Liver (tissue), 9 donors: Measurements from ENCODE around the gene CNOT4. TPM values are rescaled to one million over a fixed set of nuclear protein-coding genes. Genes with fewer than 3 reads are reported as not detected.

ENCODE experiments used
- DNase-seq: peaks from one replicate; pipeline ENCODE4 v3.0.0-alpha.2; 2017; ENCODE audit warnings: low spot score
- H3K27ac ChIP-seq, 2 donors: one replicate each; pipeline ENCODE4 v1.7.0; 2013; ENCODE audit warnings: inconsistent platforms in 2 of 2, low read length in 2 of 2, control low read depth in 1 of 2, low read depth in 1 of 2, mild to moderate bottlenecking in 1 of 2
- H3K27me3 ChIP-seq, 4 donors: one replicate each; pipeline versions ENCODE4 v1.6.1 to v1.7.0; 2013; ENCODE audit warnings: low read length in 3 of 4, inconsistent platforms in 1 of 4, mild to moderate bottlenecking in 1 of 4, moderate library complexity in 1 of 4; ENCODE audit not compliant: control insufficient read depth in 4 of 4, insufficient read depth in 4 of 4
- H3K36me3 ChIP-seq, 4 donors: one replicate each; pipeline versions ENCODE4 v1.6.1 to v1.7.0; 2013; ENCODE audit warnings: low read length in 3 of 4, mild to moderate bottlenecking in 3 of 4, low read depth in 1 of 4, moderate library complexity in 1 of 4; ENCODE audit not compliant: control insufficient read depth in 4 of 4, insufficient read depth in 3 of 4
- H3K4me1 ChIP-seq, 4 donors: one replicate each; pipeline versions ENCODE4 v1.6.1 to v1.7.0; 2013; ENCODE audit warnings: low read length in 3 of 4, mild to moderate bottlenecking in 3 of 4, moderate library complexity in 1 of 4; ENCODE audit not compliant: control insufficient read depth in 4 of 4, insufficient read depth in 4 of 4
- H3K4me3 ChIP-seq, 3 donors: one replicate each; pipeline versions ENCODE4 v1.6.1 to v1.7.0; 2013; ENCODE audit warnings: low read length in 3 of 3, control low read depth in 1 of 3, low read depth in 1 of 3, mild to moderate bottlenecking in 1 of 3
- H3K9ac ChIP-seq, 2 donors: one replicate each; pipeline ENCODE4 v1.7.0; 2013; ENCODE audit warnings: low read length in 2 of 2, mild to moderate bottlenecking in 2 of 2, moderate library complexity in 2 of 2, control low read depth in 1 of 2, low read depth in 1 of 2
- H3K9me3 ChIP-seq, 4 donors: one replicate each; pipeline versions ENCODE4 v1.6.1 to v1.7.0; 2013; ENCODE audit warnings: low read length in 3 of 4; ENCODE audit not compliant: control insufficient read depth in 4 of 4
- EGR1 ChIP-seq, 2 donors: IDR thresholded peaks; 2 replicates each; pipeline ENCODE4 v1.6.1; 2016 to 2018; ENCODE audit warnings: antibody characterized with exemption in 2 of 2, low read depth in 2 of 2
- FOXA1 ChIP-seq: IDR thresholded peaks from 2 replicates; pipeline ENCODE4 v1.6.1; 2016; ENCODE audit warnings: antibody characterized with exemption
- GABPA ChIP-seq, 2 donors: IDR thresholded peaks in 1 of 2; conservative IDR thresholded peaks in 1 of 2; 2 replicates each; pipeline ENCODE4 v1.6.1; 2016; ENCODE audit warnings: antibody characterized with exemption in 2 of 2, mild to moderate bottlenecking in 1 of 2, moderate library complexity in 1 of 2
- HNF4A ChIP-seq, 2 donors: conservative IDR thresholded peaks; 2 replicates each; pipeline ENCODE4 v1.6.1; 2016; ENCODE audit warnings: antibody characterized with exemption in 2 of 2, mild to moderate bottlenecking in 2 of 2
- HNF4G ChIP-seq: IDR thresholded peaks from 2 replicates; pipeline ENCODE4 v1.6.1; 2016; ENCODE audit warnings: antibody characterized with exemption
- JUND ChIP-seq, 2 donors: IDR thresholded peaks; 2 replicates each; pipeline ENCODE4 v1.6.1; 2016; ENCODE audit warnings: antibody characterized with exemption in 2 of 2
- NR2F2 ChIP-seq: IDR thresholded peaks from 2 replicates; pipeline ENCODE4 v1.6.1; 2016; ENCODE audit warnings: antibody characterized with exemption
- RAD21 ChIP-seq, 2 donors: IDR thresholded peaks; 2 replicates each; pipeline ENCODE4 v1.6.1; 2016; ENCODE audit warnings: antibody characterized with exemption in 2 of 2, mild to moderate bottlenecking in 2 of 2
- RXRA ChIP-seq, 2 donors: IDR thresholded peaks; 2 replicates each; pipeline ENCODE4 v1.6.1; 2017 to 2018; ENCODE audit warnings: antibody characterized with exemption in 2 of 2, mild to moderate bottlenecking in 1 of 2
- SP1 ChIP-seq: IDR thresholded peaks from 2 replicates; pipeline ENCODE4 v1.6.1; 2018; ENCODE audit warnings: antibody characterized with exemption, mild to moderate bottlenecking
- TAF1 ChIP-seq: conservative IDR thresholded peaks from 2 replicates; pipeline ENCODE4 v1.6.1; 2016; ENCODE audit warnings: antibody characterized with exemption, mild to moderate bottlenecking
- YY1 ChIP-seq: IDR thresholded peaks from 2 replicates; pipeline ENCODE4 v1.6.1; 2016; ENCODE audit warnings: antibody characterized with exemption, mild to moderate bottlenecking
- WGBS: extraction: QIAGEN DNeasy Blood & Tissue Kit; methylation state at CpG from one replicate; pipeline ENCODE4 v1.1.7; 2013; 5-methylcytosine and 5-hydroxymethylcytosine counted together
- polyA plus RNA-seq, 2 donors: library from polyadenylated mRNA; stranded (reverse) in 1 of 2; unstranded in 1 of 2; fragments of 200-250 nt in 1 of 2; fragments of >200 nt in 1 of 2; fragmentation: Nextera tagmentation in 1 of 2; extraction: Ambion mirVana in 1 of 2; gene quantifications; one replicate each; pipeline versions ENCODE4 v1.2.1 to v1.2.3, GENCODE V29; 2013 to 2015
- total RNA-seq, 2 donors: library from RNA; depleted of rRNA; stranded (reverse); fragments of >200 nt; gene quantifications; one replicate each; pipeline ENCODE4 v1.2.3, GENCODE V29; 2014
- TF ChIP-seq, protein P1 (sequence below): IDR thresholded peaks from 2 replicates; pipeline ENCODE4 v1.6.1; 2016; ENCODE audit warnings: antibody characterized with exemption, mild to moderate bottlenecking
- TF ChIP-seq, protein P2 (sequence below): fragments of 150-350 bp; IDR thresholded peaks from 2 replicates; pipeline ENCODE4 v1.5.1; 2017; ENCODE audit warnings: improper control_type of control experiment, low read depth, low read length; ENCODE audit not compliant: missing input control
- TF ChIP-seq, protein P3 (sequence below): IDR thresholded peaks from 2 replicates; pipeline ENCODE4 v1.6.1; 2016; ENCODE audit warnings: antibody characterized with exemption
- TF ChIP-seq, protein P4 (sequence below): IDR thresholded peaks from 2 replicates; pipeline ENCODE4 v1.6.1; 2016; ENCODE audit warnings: antibody characterized with exemption
- TF ChIP-seq, protein P5 (sequence below): IDR thresholded peaks from 2 replicates; pipeline ENCODE4 v1.6.1; 2016; ENCODE audit warnings: antibody characterized with exemption
- donor health status: healthy.
- donor health status: healthy.
- donor health status: healthy.
- donor health status: healthy.
- donor health status: healthy.

The CNOT4 gene
- total and polyA plus RNA-seq, 4 donors, result 3.7 to 11.1 (median 8.6) TPM

DNA sequence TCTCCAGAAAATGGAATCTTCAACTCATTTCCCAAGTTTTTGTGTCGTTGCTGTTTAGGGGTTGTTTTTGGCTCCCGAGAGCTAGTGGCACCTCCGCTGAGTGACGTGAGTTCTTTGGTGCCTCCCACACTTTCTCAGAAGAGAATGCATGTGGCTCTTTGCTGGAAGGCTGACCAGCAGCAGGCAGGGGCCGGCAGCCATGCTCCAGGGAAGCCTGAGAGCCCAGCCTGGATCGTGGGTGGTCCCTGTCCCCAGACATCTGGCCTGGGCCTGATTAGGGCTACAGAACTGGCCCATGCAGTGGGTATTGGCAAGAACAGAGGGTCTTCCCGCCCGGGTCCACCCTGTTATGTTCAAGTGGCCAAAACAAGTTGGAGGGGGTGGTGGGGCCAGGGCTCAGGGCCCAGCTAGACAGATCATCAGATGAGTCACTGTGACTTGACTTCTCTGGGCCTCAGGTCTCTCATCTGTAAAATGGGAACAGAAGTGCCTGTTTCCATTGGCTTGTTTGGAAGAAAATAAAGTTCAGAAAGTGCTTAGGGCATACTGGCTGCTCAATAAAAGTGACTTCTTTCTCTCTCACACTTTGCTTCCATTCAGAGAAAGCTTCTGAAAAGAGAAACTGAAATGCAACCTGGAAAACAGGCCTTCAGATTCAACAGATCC lies 193.1 kb downstream of the CNOT4 start:
- TF ChIP-seq, protein P1, sequence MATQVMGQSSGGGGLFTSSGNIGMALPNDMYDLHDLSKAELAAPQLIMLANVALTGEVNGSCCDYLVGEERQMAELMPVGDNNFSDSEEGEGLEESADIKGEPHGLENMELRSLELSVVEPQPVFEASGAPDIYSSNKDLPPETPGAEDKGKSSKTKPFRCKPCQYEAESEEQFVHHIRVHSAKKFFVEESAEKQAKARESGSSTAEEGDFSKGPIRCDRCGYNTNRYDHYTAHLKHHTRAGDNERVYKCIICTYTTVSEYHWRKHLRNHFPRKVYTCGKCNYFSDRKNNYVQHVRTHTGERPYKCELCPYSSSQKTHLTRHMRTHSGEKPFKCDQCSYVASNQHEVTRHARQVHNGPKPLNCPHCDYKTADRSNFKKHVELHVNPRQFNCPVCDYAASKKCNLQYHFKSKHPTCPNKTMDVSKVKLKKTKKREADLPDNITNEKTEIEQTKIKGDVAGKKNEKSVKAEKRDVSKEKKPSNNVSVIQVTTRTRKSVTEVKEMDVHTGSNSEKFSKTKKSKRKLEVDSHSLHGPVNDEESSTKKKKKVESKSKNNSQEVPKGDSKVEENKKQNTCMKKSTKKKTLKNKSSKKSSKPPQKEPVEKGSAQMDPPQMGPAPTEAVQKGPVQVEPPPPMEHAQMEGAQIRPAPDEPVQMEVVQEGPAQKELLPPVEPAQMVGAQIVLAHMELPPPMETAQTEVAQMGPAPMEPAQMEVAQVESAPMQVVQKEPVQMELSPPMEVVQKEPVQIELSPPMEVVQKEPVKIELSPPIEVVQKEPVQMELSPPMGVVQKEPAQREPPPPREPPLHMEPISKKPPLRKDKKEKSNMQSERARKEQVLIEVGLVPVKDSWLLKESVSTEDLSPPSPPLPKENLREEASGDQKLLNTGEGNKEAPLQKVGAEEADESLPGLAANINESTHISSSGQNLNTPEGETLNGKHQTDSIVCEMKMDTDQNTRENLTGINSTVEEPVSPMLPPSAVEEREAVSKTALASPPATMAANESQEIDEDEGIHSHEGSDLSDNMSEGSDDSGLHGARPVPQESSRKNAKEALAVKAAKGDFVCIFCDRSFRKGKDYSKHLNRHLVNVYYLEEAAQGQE, result no peak
- TF ChIP-seq GABPA (IDR thresholded peaks at IDR 0.05 in 1 of 2, conservative IDR thresholded peaks at IDR 0.05 in 1 of 2) (no peak), RXRA (IDR thresholded peaks at IDR 0.05) (no peak), NR2F2 (no peak), HNF4A (conservative IDR thresholded peaks at IDR 0.05) (no peak), JUND (IDR thresholded peaks at IDR 0.05) (no peak), HNF4G (no peak), YY1 (no peak), EGR1 (IDR thresholded peaks at IDR 0.05; ENCODE audit: low read depth in 2 of 2) (no peak), FOXA1 (no peak)
- TF ChIP-seq, protein P2, sequence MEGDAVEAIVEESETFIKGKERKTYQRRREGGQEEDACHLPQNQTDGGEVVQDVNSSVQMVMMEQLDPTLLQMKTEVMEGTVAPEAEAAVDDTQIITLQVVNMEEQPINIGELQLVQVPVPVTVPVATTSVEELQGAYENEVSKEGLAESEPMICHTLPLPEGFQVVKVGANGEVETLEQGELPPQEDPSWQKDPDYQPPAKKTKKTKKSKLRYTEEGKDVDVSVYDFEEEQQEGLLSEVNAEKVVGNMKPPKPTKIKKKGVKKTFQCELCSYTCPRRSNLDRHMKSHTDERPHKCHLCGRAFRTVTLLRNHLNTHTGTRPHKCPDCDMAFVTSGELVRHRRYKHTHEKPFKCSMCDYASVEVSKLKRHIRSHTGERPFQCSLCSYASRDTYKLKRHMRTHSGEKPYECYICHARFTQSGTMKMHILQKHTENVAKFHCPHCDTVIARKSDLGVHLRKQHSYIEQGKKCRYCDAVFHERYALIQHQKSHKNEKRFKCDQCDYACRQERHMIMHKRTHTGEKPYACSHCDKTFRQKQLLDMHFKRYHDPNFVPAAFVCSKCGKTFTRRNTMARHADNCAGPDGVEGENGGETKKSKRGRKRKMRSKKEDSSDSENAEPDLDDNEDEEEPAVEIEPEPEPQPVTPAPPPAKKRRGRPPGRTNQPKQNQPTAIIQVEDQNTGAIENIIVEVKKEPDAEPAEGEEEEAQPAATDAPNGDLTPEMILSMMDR, result no peak
- 84% methylated on average over 8 of the region's 8 CpGs for WGBS
- no peak for DNase-seq
- H3K27ac ChIP-seq, result no peak overlapping the region
- H3K36me3 ChIP-seq, result no peaks in the 10 kb centered on the region
- no peaks in the 10 kb centered on the region for H3K27me3 ChIP-seq
- no peaks in the 10 kb centered on the region for H3K9me3 ChIP-seq
- H3K9ac ChIP-seq, result no peak overlapping the region
- H3K4me1 ChIP-seq, result no peaks in the 10 kb centered on the region
- no peak overlapping the region for H3K4me3 ChIP-seq

DNA sequence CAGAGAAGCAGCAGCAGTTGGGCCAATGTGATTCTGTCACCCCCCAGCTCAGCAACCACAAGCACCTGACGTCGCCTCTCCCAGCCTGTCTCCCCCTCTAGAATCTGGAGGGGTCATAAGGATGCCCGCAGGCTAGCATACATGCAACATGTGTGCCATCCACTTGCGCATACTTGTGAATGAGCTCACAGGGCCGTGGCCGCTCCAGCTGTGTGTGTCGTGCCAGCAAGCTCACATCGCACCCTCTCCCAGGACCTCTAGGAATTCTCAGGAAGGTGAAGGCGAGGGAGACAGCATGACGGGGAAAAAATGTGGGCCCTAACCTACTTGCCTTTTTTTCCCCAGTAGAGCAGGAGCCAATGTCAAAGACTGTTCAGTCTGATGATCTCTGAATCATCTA lies 195.9 kb downstream of the CNOT4 start:
- Histone ChIP-seq H3K9ac (no peak overlapping the region), H3K9me3 (no peaks in the 10 kb centered on the region), H3K4me3 (no peak overlapping the region), H3K4me1 (no peaks in the 10 kb centered on the region), H3K27me3 (no peaks in the 10 kb centered on the region), H3K27ac (no peak overlapping the region), H3K36me3 (no peaks in the 10 kb centered on the region)
- no peak for DNase-seq
- 80% methylated on average over 10 of the region's 10 CpGs for WGBS
- TF ChIP-seq, protein P3, sequence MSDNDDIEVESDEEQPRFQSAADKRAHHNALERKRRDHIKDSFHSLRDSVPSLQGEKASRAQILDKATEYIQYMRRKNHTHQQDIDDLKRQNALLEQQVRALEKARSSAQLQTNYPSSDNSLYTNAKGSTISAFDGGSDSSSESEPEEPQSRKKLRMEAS, result no peak
- TF ChIP-seq, protein P4, sequence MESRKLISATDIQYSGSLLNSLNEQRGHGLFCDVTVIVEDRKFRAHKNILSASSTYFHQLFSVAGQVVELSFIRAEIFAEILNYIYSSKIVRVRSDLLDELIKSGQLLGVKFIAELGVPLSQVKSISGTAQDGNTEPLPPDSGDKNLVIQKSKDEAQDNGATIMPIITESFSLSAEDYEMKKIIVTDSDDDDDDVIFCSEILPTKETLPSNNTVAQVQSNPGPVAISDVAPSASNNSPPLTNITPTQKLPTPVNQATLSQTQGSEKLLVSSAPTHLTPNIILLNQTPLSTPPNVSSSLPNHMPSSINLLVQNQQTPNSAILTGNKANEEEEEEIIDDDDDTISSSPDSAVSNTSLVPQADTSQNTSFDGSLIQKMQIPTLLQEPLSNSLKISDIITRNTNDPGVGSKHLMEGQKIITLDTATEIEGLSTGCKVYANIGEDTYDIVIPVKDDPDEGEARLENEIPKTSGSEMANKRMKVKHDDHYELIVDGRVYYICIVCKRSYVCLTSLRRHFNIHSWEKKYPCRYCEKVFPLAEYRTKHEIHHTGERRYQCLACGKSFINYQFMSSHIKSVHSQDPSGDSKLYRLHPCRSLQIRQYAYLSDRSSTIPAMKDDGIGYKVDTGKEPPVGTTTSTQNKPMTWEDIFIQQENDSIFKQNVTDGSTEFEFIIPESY, result no peak
- no peak for TF ChIP-seq RXRA (IDR thresholded peaks at IDR 0.05)
- TF ChIP-seq, protein P2, result no peak
- TF ChIP-seq GABPA (IDR thresholded peaks at IDR 0.05 in 1 of 2, conservative IDR thresholded peaks at IDR 0.05 in 1 of 2), result no peak
- TF ChIP-seq NR2F2, result no peak
- TF ChIP-seq FOXA1, result no peak
- TF ChIP-seq EGR1 (IDR thresholded peaks at IDR 0.05; ENCODE audit: low read depth in 2 of 2), result no peak
- TF ChIP-seq YY1, result no peak
- TF ChIP-seq HNF4G, result no peak
- TF ChIP-seq HNF4A (conservative IDR thresholded peaks at IDR 0.05), result no peak
- no peak for TF ChIP-seq SP1
- TF ChIP-seq, protein P1, result no peak
- TF ChIP-seq, protein P5, sequence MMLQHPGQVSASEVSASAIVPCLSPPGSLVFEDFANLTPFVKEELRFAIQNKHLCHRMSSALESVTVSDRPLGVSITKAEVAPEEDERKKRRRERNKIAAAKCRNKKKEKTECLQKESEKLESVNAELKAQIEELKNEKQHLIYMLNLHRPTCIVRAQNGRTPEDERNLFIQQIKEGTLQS, result no peak
- no peak for TF ChIP-seq TAF1
- TF ChIP-seq RAD21 (IDR thresholded peaks at IDR 0.05), result no peak
